Stimulated activated CD4-positive, alpha-beta T cell treated with anti-CD3 and anti-CD28 coated beads, Interleukin-4, amount 100 ng/mL, for 4 hours (primary cell): Measurements from ENCODE around the gene GNL2.
"Not testable (repeated sequence)": the region's sequence is repeated elsewhere in the genome, so short reads cannot be mapped to it uniquely, and the experiment has no call there.

Source experiments
- DNase-seq, 2 experiments: peaks; one replicate each; pipeline ENCODE4 v3.0.0-alpha.2; 2020

GNL2 gene

GRCh38 chr1:37606481-37607263 is 10.9 kb upstream of the GNL2 start:
- DNase-seq = no peak

- no peak for DNase-seq
These were observed 10.2 kb upstream of the GNL2 start for GRCh38 chr1:37605806-37606474.

- no peak for DNase-seq
These were observed 9.4 kb upstream of the GNL2 start for GRCh38 chr1:37605061-37605650.

GRCh38 chr1:37602750-37603694 is 7.3 kb upstream of the GNL2 start:
- peak; percentile 5 to 8 for DNase-seq

GRCh38 chr1:37601441-37601840 is 5.7 kb upstream of the GNL2 start:
- DNase-seq = no peak

- DNase-seq = no peak
These were observed 4.2 kb upstream of the GNL2 start for GRCh38 chr1:37599940-37600339.

GRCh38 chr1:37596182-37596667 is 488 bp upstream of the GNL2 start:
- no peak for DNase-seq

- no peak for DNase-seq
These were observed 2.0 kb downstream of the GNL2 start for GRCh38 chr1:37593726-37594125.

GRCh38 chr1:37588939-37589338 is 6.8 kb downstream of the GNL2 start:
- DNase-seq = no peak

GRCh38 chr1:37584544-37584943 is 11.2 kb downstream of the GNL2 start:
- not testable (repeated sequence) for DNase-seq

GRCh38 chr1:37575692-37576091 is 20.0 kb downstream of the GNL2 start:
- no peak for DNase-seq

GRCh38 chr1:37574834-37575480 is 20.8 kb downstream of the GNL2 start:
- DNase-seq = no peak

- DNase-seq = no peak
These were observed 25.0 kb downstream of the GNL2 start for GRCh38 chr1:37570528-37571334.

- DNase-seq = no peak
These were observed 28.7 kb downstream of the GNL2 start for GRCh38 chr1:37567023-37567422.

- DNase-seq = no peak
These were observed 30.8 kb downstream of the GNL2 start for GRCh38 chr1:37564892-37565291.

GRCh38 chr1:37562984-37563383 is 32.8 kb downstream of the GNL2 start:
- no peak for DNase-seq

GRCh38 chr1:37561133-37562132 is 34.3 kb downstream of the GNL2 start:
- DNase-seq = peak in 1 of 2 experiments; percentile 22

GRCh38 chr1:37560401-37561132 is 35.2 kb downstream of the GNL2 start:
- DNase-seq = no peak

- not testable (repeated sequence) for DNase-seq
These were observed 35.8 kb downstream of the GNL2 start for GRCh38 chr1:37559957-37560379.
